ENCODE results near the gene CTNNA3.

CTNNA3 gene

DNA sequence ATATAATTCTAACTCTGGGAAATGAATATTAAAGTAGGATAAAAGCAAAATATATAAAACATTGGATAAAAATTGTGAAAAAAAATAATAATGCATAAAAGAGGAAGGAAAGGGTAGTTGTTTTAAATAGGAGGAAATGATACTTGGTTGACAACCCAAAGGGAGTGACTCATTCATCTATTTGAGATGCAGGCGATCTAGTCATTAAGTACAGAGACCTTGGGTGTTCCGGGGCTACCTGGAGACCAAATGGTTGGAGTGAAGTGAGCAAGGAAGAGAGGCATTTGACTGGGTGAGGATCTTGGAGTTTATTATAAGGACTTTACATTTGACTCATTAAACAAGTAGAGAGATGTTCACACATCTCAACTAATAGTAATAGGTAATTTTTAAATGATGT, 659.2 kb downstream of the CTNNA3 start:
- no peak for DNase-seq (ENCODE audit: low read depth in 1 of 2, low spot score in 1 of 2)

DNA sequence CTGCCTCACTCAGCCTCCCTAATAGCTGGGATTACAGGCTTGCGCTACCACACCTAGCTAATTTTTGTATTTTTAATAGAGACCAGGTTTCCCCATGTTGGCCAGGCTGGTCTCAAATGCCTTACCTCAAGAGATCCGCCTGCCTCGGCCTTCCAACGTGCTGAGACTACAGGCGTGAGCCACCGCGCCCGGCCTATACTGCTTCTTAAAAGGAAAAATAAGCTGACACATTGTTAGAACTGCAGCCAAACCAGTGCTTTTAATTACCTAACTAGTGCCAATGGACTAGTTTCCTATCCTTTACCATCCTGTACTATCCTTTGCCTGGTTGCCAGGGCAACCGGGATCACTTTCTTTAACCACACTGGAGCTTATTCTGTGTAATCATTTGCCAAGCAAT, 662.1 kb downstream of the CTNNA3 start:
- no peak for DNase-seq (ENCODE audit: low read depth in 1 of 2, low spot score in 1 of 2)

DNA sequence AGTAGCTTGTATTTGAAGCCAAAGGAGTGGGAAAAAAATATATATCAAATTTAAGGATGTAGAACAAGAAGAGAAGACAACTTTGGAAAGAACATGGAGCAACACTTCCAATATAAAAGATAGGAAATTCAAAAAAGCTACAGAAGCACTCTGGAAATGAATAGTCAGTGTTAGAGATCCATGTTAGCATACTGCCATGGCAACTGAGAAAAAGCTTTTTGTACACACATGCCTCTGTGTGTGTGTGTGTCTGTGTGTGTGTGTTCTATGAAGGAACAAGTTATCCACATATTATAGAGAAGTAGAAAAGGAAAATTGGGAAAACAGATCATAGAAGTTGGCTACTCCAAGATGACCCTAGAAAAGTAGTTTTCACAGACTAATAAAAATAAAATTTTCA, 673.9 kb downstream of the CTNNA3 start:
- no peak for DNase-seq (ENCODE audit: low read depth in 1 of 2, low spot score in 1 of 2)

DNA sequence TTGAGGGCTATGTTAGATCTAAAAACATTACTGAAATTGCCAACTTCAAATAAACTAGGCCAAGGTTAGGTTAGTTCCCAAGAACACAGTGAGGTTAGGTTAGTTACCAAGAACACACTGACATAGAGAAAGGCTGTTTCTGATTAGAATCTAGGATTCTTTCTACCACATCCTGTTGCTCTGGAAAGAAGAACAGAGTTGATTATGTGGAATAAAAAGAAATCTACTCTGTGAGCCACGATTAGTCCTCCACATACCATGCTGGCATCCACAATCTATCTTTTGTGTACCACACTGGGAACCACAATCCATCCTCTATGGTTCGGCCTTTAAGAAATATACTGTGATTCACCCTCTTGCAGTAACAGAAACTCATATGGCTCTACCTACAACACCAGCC, 678.8 kb downstream of the CTNNA3 start:
- no peak for DNase-seq (ENCODE audit: low read depth in 1 of 2, low spot score in 1 of 2)

DNA sequence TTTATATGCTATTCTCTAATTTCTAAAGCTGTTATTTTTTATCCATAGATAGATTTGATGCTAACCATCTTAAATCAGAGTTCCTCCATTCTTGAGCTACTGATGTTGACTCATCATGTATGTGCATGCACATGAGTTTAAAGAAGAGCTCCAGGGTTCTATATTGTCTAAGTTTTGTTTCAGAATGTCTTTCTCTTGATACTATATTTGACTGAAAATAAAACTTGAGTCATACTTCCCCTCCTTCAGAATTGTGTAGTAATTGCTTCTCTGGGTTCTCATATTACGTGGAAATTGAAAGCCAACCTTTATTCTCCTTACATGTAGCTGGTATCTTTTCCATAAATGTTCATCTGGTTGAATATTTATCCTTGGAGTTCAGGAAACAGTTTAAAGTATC, 680.8 kb downstream of the CTNNA3 start:
- no peak for DNase-seq (ENCODE audit: low read depth in 1 of 2, low spot score in 1 of 2)

DNA sequence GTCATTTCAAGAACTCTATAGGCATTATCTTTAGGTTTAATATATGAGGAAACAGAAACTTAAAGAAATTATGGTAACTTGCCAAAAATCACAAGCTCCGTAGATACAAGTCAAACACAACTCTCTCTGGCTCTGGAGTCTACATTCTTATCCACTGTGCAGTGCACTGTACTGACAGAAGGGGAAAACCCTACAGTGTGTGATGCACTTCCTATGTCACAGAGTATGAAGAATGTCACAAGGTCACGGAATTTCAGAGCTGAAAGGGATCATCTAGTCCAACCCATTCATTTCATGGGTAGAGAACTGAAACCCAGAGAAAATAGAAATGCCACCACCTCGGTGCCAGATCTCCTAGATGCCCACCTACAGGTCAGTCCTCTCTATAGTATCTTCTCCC, 684.0 kb downstream of the CTNNA3 start:
- DNase-seq (ENCODE audit: low read depth in 1 of 2, low spot score in 1 of 2), result no peak

DNA sequence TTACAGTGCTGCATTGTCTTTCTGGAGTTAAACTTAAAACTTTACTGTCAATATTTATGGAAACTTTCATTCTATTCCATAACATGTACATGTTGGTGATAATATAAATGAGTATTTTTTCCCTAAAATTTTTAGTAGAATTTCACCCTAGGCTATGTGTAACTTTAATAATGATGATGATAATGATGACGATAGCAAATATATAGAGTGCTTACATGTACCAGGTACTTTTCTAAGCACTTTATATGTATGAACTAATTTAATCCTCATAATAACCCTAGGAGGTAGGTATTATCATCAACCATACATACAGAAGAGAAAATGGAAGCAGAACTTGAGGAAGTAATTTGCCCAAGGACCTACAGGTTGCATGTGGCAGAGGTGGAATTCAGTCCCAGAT, 684.5 kb downstream of the CTNNA3 start:
- DNase-seq (ENCODE audit: low read depth in 1 of 2, low spot score in 1 of 2), result no peak

DNA sequence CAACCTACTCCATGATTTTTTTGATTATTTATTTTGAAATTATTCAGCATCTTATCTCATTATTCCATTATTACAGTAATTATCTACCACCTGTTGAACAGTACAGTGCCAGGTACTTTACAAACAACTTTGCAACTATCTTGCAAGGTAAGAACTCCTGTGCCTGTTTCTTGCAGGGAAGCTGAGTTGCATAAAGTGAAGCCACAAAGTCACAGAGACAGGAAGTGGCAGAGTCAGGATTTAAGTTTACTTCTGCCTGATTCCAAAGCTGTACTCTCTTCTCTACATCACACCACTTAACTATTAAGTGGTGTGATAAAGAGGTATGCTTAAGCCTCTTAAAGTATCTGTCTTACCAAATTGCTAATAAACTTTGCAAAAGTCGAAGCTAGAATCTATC, 690.0 kb downstream of the CTNNA3 start:
- DNase-seq (ENCODE audit: low read depth in 1 of 2, low spot score in 1 of 2), result no peak

DNA sequence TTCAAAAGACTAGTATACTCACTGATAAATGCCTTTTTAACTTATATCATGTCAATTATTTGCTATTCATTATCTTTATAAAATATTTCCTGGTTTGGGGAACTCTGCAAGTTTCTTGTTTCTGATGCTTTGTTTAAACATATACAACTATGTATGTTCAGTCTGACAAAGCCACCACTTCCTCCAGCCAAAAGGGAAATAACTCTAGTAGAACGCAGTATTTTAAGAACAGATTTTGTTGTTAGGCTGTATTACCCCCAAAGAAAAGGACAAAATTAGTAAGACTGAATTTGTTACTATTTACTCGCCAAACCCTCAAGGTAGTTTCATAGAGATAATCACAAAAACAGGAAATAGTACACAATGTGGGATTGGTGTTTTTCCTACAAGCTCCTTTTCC, 691.3 kb downstream of the CTNNA3 start:
- no peak for DNase-seq (ENCODE audit: low read depth in 1 of 2, low spot score in 1 of 2)

DNA sequence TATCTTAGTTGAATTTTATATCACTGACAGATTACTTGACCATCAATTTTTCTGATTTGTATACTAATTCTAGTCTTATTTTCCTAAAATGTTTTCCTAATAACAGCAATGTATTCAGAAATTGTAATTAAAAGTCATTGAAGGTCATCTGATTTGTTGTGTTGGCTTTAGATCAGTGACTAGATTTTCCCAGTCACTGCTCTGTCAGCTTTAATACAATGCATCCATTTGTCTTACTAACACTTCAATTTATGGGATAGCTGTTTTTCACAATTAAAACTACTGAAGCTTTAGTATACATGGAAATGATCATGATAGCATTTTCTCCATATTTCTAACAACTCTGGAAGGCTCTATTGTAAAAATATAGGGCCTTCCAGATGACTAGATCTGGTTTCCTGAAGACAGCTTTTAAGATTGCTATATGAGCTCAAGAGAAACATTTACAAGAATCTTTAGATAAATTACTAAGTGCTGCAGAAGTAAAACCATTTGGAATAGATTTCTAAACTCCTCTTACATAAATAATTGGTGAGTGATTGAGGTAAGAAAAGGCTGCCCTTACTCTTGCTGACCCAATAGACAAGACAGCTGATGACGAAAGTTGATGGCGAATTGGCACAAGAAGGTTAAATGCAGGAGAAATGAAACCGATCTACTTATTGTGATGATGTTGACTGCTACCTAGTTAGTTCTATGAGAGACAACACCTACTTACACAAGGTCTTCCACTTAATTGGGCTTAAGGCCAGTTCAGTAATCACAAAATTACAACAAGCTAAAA, 696.0 kb downstream of the CTNNA3 start:
- no peak for DNase-seq (ENCODE audit: low read depth in 1 of 2, low spot score in 1 of 2)

DNA sequence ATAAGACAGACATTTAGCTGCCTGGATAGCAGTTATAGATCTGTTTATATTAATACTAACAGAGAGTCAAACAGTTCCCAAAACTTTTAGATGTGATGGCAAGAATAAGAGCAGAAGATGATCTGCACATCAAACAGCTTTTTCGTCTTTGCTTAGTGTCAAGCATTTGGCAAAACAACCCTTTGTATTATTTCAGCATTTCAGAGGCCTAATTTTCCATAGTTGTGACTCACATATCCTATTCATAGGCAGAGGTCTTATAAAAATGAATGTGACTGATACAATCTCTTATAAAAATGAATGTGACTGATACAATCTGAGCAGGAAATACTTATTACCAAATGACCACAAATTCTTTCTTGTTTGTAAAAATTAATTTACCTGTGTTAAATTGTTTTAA, 699.0 kb downstream of the CTNNA3 start:
- DNase-seq (ENCODE audit: low read depth in 1 of 2, low spot score in 1 of 2), result no peak

DNA sequence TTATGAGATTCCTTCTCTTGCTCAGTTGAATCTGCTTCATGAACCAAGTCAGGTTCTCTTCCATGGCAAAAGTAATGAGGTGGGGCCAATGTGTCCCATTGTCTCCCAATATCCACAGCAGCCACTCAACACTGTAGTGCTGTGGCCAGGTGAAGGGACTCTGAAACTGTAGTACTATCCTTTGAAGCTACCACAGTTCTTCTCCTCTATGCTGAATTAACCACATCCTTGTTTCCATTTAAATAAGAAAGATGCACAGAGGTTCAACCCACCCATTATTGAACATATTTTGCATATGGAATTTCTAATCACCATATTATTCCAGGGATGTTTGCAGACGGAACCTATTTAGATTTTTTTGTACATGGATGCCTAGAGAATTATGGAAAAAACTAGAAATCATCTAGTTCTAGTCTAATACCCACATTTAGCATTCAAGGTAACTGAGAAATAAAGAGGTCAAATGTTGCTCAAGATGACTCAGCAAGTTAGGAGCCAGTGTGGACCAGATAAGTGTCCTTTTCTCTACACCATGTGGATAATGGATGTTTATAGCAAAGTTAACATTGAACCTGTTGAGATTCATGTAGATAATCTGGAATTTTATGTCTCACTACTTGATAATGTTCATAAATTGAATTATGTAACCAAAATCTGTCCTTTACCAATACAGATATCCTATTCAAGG, 705.7 kb downstream of the CTNNA3 start:
- DNase-seq (ENCODE audit: low read depth in 1 of 2, low spot score in 1 of 2), result no peak

DNA sequence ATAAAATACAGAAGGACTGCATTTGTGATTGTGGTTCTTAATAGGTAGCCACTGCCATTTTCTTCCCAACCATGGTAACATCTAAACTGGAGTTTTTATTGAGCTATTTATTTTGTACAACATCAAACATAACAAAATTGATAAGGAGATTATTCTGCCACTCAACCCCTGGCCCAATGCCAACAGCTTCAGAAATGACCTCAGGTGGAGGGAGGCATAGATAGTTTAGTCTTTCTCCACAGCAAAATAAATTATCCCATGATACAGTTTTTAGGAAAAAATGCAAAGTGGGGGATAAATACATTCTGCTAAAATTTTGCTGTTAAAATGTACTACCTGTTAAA, 712.5 kb downstream of the CTNNA3 start:
- DNase-seq (ENCODE audit: low read depth in 1 of 2, low spot score in 1 of 2), result no peak

DNA sequence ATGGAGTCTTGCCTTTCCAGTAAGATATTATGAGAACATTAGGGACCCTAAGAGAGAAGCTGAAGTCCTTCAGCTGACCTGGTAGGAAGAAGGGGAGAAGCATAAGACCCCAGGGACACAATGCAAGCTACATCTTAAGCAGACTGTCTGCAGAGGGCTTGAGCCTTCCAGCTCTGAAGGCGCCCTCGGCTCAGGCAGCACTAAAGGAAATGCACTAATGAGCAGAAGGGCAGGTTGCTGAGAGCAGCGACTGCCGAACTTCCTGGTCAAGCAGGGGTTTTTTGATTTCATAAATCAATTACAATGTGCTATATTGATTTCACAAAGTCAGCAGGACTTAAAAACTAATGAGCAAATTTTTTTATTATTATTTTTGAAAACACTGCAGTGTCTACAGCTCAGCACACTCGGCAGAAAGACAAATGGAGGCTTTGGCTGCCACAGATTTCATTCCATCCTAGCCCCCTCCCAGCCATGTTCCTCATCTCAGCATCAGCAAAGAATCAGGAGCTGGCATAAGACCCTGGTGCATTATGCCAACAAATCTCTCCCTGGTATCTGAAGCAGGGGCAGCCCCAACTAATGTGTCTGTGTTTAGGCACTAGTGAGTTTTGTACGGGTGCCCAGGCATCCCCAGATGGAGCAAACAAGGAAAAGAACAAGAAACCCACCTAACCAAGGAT, 713.1 kb downstream of the CTNNA3 start:
- no peak for DNase-seq (ENCODE audit: low read depth in 1 of 2, low spot score in 1 of 2)

DNA sequence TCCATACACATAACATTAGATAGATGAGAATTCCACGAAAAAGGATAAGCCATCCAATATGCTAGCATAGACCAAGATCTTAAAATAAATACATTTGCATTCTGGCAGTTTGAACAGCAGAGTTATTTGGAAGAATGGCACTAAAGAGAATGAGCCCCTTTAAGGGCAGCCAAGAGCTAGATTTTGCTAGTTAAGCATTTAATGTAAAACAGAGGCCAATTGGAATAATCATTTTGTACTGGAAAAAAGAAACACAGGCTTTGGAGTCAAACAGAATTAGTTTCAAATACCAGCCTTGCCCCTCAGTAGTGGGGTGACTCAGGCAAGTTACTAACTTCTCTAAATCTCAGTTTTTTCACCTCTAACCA, 714.0 kb downstream of the CTNNA3 start:
- no peak for DNase-seq (ENCODE audit: low read depth in 1 of 2, low spot score in 1 of 2)

DNA sequence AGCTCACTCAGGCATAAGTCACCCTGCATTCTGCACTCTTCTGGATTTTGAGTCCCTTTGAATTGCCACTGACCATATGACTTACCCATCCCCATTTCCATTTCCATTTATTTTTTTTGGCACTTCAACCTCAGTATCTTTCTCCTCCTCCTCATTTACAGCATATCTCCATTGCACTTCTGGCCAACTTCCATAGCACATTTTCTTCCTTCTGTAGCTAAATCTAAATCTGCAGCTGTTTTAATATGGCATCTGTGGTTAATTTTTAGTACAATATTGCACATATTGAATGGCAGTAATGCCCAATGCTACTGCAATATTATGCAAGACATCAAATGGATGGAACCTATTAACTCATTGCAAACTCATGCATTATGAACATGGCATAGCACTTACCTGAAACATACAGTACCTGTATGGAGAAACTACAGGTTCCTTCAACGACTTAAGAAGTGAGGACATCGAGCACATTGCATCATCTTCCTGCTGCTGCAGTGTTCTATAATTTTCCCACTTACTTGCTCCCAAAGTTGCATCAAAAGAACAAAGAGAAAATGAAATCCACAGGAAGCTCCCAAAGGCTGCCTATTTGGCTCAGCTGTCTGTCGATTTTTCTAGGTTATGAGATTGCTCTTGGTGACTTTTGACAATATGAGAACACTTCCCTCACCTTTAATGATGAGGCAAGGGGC, 714.5 kb downstream of the CTNNA3 start:
- DNase-seq (ENCODE audit: low read depth in 1 of 2, low spot score in 1 of 2), result no peak

DNA sequence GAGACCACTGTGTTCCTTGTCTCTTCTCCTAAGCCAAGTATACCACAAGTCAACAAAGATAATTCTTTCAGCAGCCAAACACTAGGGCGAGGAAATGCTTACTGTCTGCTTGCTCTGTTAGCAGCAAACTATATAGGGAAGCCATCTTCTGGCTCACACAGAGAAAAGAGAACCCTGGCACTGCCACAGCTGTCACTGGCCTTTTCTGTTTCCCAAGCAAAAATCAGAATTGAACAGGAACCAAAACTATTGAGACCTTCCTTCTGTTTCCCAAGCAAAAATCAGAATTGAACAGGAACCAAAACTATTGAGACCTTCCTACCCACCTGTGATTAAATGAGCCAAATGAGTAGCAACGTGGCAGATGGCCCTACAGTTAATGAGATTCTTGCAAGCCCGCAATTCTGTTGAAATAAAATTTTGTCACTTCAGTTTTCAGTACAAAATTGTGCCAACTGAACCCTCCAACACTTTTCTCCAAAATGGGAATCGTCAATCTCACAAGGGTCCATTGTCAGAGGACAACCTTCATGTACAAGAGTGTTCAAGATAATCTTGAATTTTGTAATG, 715.7 kb downstream of the CTNNA3 start:
- no peak for DNase-seq (ENCODE audit: low read depth in 1 of 2, low spot score in 1 of 2)

DNA sequence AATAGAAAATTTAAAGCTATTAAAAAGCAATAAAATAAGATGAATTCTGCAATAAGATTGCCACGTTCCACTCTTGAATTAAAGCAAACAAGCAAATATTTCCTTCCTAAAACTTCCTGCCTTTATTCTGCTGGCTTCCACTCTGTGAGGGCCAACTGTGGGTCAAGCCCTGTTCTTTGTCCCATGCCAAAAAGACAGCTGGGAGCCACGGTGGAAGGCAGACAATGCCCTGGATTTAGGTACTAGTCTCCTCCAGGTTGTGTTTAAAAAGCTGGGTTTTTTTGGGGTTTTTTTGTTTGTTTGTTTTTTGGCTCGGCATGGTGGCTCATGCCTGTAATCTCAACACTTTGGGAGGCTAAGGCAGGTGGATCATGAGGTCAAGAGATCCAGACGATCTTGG, 731.0 kb downstream of the CTNNA3 start:
- DNase-seq (ENCODE audit: low read depth in 1 of 2, low spot score in 1 of 2), result no peak

DNA sequence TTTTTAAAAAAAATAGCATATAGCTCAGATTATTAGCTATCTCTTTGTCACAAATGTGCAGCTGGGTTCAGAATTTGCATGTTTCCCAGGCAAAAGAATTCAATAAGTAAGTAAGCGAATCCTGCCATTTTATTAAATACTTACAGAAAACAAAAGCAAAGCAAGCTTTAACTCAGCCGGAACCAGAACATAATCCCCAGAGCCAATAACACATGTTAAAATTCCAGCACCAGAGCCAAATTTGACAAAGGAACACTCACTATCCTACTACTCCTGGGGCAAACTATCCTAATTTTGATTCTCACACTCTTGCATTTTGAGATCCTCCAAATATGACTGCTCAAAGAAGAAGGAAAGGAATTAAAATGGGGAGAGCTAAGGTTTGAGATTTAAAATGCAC, 737.5 kb downstream of the CTNNA3 start:
- no peak for DNase-seq (ENCODE audit: low read depth in 1 of 2, low spot score in 1 of 2)

DNA sequence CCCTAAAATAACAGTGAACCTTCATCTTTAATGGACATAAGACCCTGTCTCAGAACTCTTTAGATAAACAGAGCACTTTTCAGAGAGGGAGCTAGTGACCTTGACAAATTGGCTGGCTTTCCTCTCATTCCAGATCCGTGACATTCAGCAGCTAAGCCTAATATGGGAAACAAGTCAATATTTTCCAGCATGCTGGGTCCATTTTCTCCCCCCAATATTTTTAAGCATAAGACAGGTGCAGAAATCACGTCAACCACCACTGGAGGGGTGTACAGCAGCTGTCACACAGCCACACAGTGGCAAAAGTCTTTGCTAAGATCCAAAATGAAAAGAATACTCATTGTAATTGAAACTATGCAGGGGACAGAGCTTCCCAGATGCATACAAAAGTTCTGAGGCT, 744.1 kb downstream of the CTNNA3 start:
- DNase-seq (ENCODE audit: low read depth in 1 of 2, low spot score in 1 of 2), result no peak

DNA sequence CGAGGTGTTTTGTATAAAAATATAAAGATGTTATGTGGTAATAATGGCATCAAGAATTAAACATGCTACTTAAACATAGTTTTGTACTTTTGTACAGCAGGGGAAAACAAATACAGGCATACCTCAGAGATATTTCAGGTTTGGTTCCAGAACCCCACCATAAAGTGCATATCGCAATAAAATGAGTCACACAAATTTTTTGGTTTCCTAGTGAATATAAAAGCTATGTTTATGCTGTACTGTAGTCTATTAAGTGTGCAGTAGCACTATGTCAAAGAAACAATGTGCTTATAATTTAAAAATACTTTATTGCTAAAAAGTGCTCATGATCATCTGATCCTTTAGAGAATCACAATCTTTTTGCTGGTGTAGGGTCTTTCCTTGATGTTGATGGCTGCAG, 752.4 kb downstream of the CTNNA3 start:
- no peak for DNase-seq (ENCODE audit: low read depth in 1 of 2, low spot score in 1 of 2)

DNA sequence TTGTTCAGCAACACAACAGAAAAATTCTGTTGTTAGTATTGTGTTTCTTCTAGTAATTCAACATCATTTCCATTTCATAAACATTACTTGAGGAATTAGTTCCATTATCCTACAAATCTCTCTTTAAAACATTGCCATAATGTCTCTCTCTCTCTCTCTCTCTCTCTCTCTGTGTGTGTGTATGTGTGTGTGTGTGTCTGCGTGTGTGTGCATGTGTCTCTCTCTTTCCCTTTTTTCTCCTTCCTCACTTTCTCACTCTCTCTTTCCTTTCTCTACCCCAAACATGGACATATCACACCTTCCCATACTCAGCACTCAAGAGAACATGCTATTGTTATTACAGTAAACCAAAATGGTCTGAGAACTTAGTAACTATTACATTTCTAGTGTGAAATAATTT, 753.6 kb downstream of the CTNNA3 start:
- DNase-seq (ENCODE audit: low read depth in 1 of 2, low spot score in 1 of 2), result no peak
